ENCODE results near the gene ANKS6. TPM values are rescaled to one million over a fixed set of nuclear protein-coding genes. Genes with fewer than 3 reads are reported as not detected.

ANKS6 gene
- total RNA-seq, 1 donor from 2014 or later, result 30.9 TPM

Other genes starting within 250 kb of the ANKS6 start
- 0.77 and 0.84 TPM in 2 replicates for gene GABBR2, start 87.6 kb downstream of the ANKS6 start, total RNA-seq
- gene GALNT12, start 11.1 kb upstream of the ANKS6 start, total RNA-seq, result 4.6 and 4.9 TPM in 2 replicates
- gene COL15A1, start 147.4 kb upstream of the ANKS6 start, total RNA-seq, result 0.18 and 0.33 TPM in 2 replicates

Data from neural crest cell (in vitro differentiated cells).